ENCODE data around the gene HBE1.

Gene HBE1

GRCh38 chr11:5240458-5240857 is 29.3 kb downstream of the HBE1 start:
- in situ Hi-C loops (cut with MboI; ENCODE audit: low pct_unique_long_range_greater_than_20kb, low sequenced_read_pairs) = no loop called here
- no peak for DNase-seq

GRCh38 chr11:5240056-5240455 is 29.7 kb downstream of the HBE1 start:
- no peak for DNase-seq
- in situ Hi-C loops (cut with MboI; ENCODE audit: low pct_unique_long_range_greater_than_20kb, low sequenced_read_pairs) = no loop called here

GRCh38 chr11:5239046-5239445 is 30.7 kb downstream of the HBE1 start:
- DNase-seq = no peak
- in situ Hi-C loops (cut with MboI; ENCODE audit: low pct_unique_long_range_greater_than_20kb, low sequenced_read_pairs) = no loop called here

GRCh38 chr11:5238486-5238885 is 31.3 kb downstream of the HBE1 start:
- no peak for DNase-seq
- in situ Hi-C loops (cut with MboI; ENCODE audit: low pct_unique_long_range_greater_than_20kb, low sequenced_read_pairs) = no loop called here

- no peak for DNase-seq
- in situ Hi-C loops (cut with MboI; ENCODE audit: low pct_unique_long_range_greater_than_20kb, low sequenced_read_pairs) = no loop called here
Observed at GRCh38 chr11:5237420-5237819, 32.3 kb downstream of the HBE1 start.

GRCh38 chr11:5235364-5236095 is 34.2 kb downstream of the HBE1 start:
- in situ Hi-C loops (cut with MboI; ENCODE audit: low pct_unique_long_range_greater_than_20kb, low sequenced_read_pairs) = no loop called here
- DNase-seq = no peak

GRCh38 chr11:5234381-5234834 is 35.3 kb downstream of the HBE1 start, which contains the start of gene HBD:
HBD (minus strand) TSS chr11:5234483; CDS start chr11:5234433, 50 bp downstream.
- DNase-seq = peak; percentile 47

GRCh38 chr11:5233307-5233706 is 36.4 kb downstream of the HBE1 start:
- no peak for DNase-seq
- in situ Hi-C loops (cut with MboI; ENCODE audit: low pct_unique_long_range_greater_than_20kb, low sequenced_read_pairs) = no loop called here

More at GRCh38 chr11:5234381-5234834, 35.3 kb downstream of the HBE1 start, which contains the start of gene HBD:
- in situ Hi-C loops (cut with MboI; ENCODE audit: low pct_unique_long_range_greater_than_20kb, low sequenced_read_pairs) = no loop called here

- no peak for DNase-seq
- in situ Hi-C loops (cut with MboI; ENCODE audit: low pct_unique_long_range_greater_than_20kb, low sequenced_read_pairs) = no loop called here
Observed at GRCh38 chr11:5232821-5233220, 36.9 kb downstream of the HBE1 start.

GRCh38 chr11:5232176-5232575 is 37.6 kb downstream of the HBE1 start:
- in situ Hi-C loops (cut with MboI; ENCODE audit: low pct_unique_long_range_greater_than_20kb, low sequenced_read_pairs) = no loop called here
- no peak for DNase-seq

- DNase-seq = no peak
- in situ Hi-C loops (cut with MboI; ENCODE audit: low pct_unique_long_range_greater_than_20kb, low sequenced_read_pairs) = no loop called here
Observed at GRCh38 chr11:5231111-5231510, 38.6 kb downstream of the HBE1 start.

- DNase-seq = no peak
- in situ Hi-C loops (cut with MboI; ENCODE audit: low pct_unique_long_range_greater_than_20kb, low sequenced_read_pairs) = no loop called here
Observed at GRCh38 chr11:5230266-5230665, 39.5 kb downstream of the HBE1 start.

GRCh38 chr11:5229796-5230195 is 39.9 kb downstream of the HBE1 start:
- in situ Hi-C loops (cut with MboI; ENCODE audit: low pct_unique_long_range_greater_than_20kb, low sequenced_read_pairs) = no loop called here

GRCh38 chr11:5229356-5229755 is 40.4 kb downstream of the HBE1 start:
- in situ Hi-C loops (cut with MboI; ENCODE audit: low pct_unique_long_range_greater_than_20kb, low sequenced_read_pairs) = no loop called here
- DNase-seq = no peak

More at GRCh38 chr11:5229796-5230195, 39.9 kb downstream of the HBE1 start:
- no peak for DNase-seq

GRCh38 chr11:5228124-5228523 is 41.6 kb downstream of the HBE1 start:
- no peak for DNase-seq
- in situ Hi-C loops (cut with MboI; ENCODE audit: low pct_unique_long_range_greater_than_20kb, low sequenced_read_pairs) = no loop called here

GRCh38 chr11:5227681-5228080 is 42.1 kb downstream of the HBE1 start:
- in situ Hi-C loops (cut with MboI; ENCODE audit: low pct_unique_long_range_greater_than_20kb, low sequenced_read_pairs) = no loop called here
- DNase-seq = no peak

GRCh38 chr11:5226732-5227310 is 42.9 kb downstream of the HBE1 start, which contains the start of gene HBB:
HBB (minus strand) TSS chr11:5227071; CDS start chr11:5227021, 50 bp downstream.
- DNase-seq = no peak
- in situ Hi-C loops (cut with MboI; ENCODE audit: low pct_unique_long_range_greater_than_20kb, low sequenced_read_pairs) = no loop called here

- in situ Hi-C loops (cut with MboI; ENCODE audit: low pct_unique_long_range_greater_than_20kb, low sequenced_read_pairs) = no loop called here
Observed at GRCh38 chr11:5225480-5225871, 44.3 kb downstream of the HBE1 start.

GRCh38 chr11:5224538-5225479 is 44.9 kb downstream of the HBE1 start:
- no peak for DNase-seq
- in situ Hi-C loops (cut with MboI; ENCODE audit: low pct_unique_long_range_greater_than_20kb, low sequenced_read_pairs) = no loop called here

More at GRCh38 chr11:5225480-5225871, 44.3 kb downstream of the HBE1 start:
- DNase-seq = no peak

Data from KBM-7 (cell line).